Measurements from ENCODE around the gene DCST2. TPM values are rescaled to one million over a fixed set of nuclear protein-coding genes. Genes with fewer than 3 reads are reported as not detected.

Gene DCST2
- total RNA-seq, 1 donor from 2014 or later, result 5.5 TPM

- intact Hi-C loops (cut with DNase I), result loop anchor here (1.0 to 10.0 kb wide), 2 partner anchors 97 to 493 kb away; partner anchors contain the start of gene PBXIP1
- peak; percentile 75 for DNase-seq (ENCODE audit: low spot score)
- peak; percentile 59 for ATAC-seq
Measured at GRCh38 chr1:155051777-155052398, 18.3 kb upstream of the DCST2 start.

- ATAC-seq, result peak; percentile 23
- intact Hi-C loops (cut with DNase I), result loop anchor here (10.0 kb wide), 1 partner anchor 97 kb away; the partner anchor contains the start of gene PBXIP1
- DNase-seq (ENCODE audit: low spot score), result no peak
Measured at GRCh38 chr1:155051342-155051776, 17.8 kb upstream of the DCST2 start.

DNA sequence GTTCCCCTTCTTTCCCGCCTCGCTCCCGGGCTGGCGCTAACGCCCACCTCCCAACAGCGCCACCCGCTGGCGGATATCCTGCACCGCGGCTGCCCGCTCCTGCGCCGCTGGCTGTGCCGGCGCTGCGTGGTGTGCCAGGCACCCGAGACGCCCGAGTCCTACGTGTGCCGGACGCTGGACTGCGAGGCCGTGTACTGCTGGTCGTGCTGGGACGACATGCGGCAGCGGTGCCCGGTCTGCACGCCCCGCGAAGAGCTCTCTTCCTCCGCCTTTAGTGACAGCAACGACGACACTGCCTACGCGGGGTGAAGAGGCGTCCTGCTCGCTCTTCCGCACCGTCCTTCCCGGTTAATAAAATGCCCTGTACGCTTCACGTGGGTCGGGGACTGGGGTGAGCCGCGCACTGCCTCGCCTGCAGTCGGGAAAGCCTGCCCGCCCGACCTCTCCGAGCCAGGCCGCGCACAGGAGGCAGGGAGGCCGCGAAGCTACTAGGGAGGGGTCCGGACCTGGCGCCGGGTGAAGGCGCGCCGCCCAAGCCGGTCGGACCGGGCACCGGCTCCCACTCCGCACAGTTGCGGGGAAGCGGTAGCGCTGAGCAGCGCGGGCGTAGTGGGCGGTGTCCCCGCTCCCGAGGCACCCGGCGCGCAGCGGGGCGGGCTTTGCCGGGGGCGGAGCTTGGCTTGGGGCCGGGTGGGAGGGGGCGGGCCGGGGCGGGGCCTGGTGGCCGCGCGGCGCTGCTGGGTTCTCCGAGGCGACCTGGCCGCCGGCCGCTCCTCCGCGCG, 17.2 kb upstream of the DCST2 start, which contains the start of gene ADAM15:
TSS of gene ADAM15 (plus strand) at position 757 of the 782 bp plus-strand sequence. CDS start 71 bp downstream, outside the sequence.
- intact Hi-C loops (cut with DNase I), result loop anchor here (10.0 kb wide), 1 partner anchor 96 kb away; the partner anchor contains the start of gene PBXIP1
- peak; percentile 93 for DNase-seq (ENCODE audit: low spot score)
- ATAC-seq, result peak; percentile 81

GRCh38 chr1:155049651-155050559, 16.3 kb upstream of the DCST2 start:
- intact Hi-C loops (cut with DNase I), result loop anchor here (10.0 kb wide), 1 partner anchor 95 kb away; the partner anchor contains the start of gene PBXIP1
- ATAC-seq (no peak), DNase-seq (ENCODE audit: low spot score) (no peak)

DNA sequence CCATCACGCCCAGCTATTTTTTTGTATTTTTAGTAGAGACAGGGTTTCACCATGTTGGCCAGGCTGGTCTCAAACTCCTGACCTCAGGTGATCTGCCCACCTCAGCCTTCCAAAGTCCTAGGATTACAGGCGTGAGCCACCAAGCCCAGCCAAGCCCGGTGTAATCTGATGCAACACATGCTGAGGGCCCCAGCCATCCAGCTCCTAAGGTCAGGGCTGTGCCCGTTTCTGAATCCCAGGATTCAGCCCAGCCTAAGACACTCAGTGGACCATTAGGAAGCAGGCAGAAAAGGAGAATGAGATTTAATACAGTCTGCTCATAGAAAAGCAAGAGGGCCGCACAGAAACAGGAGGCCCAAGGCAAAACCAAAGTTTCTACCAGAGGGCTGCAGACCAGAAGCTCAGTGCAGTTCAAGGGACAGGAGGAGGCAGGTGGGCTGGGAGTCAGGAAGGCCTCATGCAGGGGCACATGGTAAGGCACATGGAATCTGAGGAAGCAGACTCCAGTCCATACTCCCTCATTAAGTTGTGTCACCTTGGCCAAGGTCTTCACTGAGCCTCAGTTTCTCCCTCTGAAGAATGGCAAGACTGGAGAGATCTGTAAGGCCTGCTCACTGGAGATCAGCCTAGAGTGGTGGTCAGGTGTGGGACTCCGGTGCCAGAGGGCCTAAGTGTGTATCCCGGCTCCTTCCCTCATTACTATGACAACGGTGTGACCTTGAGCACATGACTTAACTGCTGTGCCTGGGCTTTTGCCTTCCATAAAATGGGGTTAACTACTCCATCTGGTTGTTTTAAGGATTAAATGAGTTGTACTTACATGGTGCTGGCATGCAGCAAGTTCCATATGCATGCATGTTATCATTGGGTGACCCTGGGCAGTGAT, 15.1 kb upstream of the DCST2 start:
- no peak for ATAC-seq
- intact Hi-C loops (cut with DNase I), result no loop called here

DNA sequence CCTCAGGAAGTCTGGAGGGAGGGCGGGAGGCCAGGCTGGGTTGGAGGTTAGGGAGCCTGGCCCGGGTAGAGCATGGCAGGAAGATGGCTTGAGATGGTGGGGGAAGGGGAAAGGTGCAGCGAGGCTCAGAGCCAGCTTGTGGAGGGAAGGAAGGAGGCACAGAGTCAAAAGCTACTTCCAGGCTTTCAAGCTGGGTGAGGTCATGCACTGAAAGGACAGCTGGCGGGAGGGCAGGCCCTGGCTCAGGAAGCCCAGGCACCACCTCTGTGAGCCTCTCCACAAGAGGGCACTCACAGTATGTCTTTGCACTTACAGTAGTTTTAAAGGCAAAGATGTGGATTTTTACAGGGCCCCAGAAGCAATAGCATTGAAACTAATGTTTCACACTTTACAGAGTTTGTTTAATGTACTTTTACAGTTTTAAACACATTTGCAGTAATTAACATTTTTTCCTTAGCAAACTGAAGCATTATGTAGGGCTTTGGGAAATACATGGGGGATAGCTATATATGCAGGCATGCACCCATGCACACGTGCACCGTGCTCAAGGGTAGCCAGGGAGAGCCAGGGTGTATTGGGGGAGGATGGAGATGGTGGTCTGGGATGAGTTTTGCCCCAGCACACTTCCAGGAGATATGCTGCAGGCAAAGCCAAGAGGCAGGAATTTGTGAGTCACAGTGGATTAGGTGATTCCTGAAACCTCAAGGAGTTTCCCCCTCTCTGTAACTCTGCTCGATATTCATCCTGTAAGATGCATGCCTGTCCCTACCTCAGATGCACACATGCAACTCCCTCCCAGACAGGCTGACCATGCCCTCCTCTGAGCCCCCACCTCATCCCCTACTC, 11.5 kb upstream of the DCST2 start:
- intact Hi-C loops (cut with DNase I), result no loop called here
- ATAC-seq, result peak; percentile 86
- DNase-seq (ENCODE audit: low spot score), result peak; percentile 82

More for the DNA sequence above, 15.1 kb upstream of the DCST2 start:
- DNase-seq (ENCODE audit: low spot score), result no peak

DNA sequence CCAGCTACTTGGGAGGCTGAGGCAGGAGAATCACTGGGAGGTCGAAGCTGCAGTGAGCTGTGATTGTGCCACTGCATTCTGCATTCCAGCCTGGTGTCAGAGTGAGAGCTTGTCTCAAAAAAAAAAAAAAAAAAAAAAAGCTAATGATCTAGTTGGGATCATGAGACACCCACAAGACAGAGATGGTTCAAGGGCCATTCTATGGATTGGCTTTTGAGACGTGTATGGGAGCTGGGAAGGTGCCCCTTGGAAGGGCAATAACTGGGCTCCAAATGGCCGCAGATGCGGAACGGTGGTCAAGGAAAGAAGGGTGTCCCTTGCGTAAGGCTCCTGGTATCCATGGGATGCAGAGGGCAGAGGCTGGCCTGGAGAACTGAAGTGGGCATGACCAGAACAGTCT, 10.8 kb upstream of the DCST2 start:
- ATAC-seq, result no peak
- intact Hi-C loops (cut with DNase I), result no loop called here
- no peak for DNase-seq (ENCODE audit: low spot score)

- intact Hi-C loops (cut with DNase I), result no loop called here
- DNase-seq (ENCODE audit: low spot score), result no peak
- ATAC-seq, result no peak
Measured at GRCh38 chr1:155043793-155044192, 10.2 kb upstream of the DCST2 start.

- DNase-seq (ENCODE audit: low spot score), result no peak
- ATAC-seq, result no peak
- intact Hi-C loops (cut with DNase I), result no loop called here
Measured at GRCh38 chr1:155043301-155043702, 9.7 kb upstream of the DCST2 start.

DNA sequence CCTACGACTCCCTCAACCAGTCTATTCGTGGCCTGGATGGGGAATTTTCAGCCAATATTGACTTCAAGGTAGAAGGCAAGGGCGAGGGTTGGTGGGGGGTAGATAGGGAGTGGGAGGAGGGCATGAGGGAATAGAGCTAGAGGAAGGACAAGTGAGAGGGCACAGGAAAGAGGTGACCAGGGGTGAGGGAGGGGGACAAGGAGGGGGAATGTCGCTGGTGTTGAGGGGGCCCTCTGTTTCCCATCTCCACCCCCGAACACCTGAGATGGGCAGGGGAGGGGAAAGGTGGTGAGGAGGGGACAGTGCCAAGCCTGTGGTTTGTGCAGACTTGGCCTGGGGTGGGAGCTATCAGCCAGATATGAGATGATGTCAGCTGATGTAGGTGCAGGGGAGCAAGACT, 9.2 kb upstream of the DCST2 start:
- no peak for DNase-seq (ENCODE audit: low spot score)

DNA sequence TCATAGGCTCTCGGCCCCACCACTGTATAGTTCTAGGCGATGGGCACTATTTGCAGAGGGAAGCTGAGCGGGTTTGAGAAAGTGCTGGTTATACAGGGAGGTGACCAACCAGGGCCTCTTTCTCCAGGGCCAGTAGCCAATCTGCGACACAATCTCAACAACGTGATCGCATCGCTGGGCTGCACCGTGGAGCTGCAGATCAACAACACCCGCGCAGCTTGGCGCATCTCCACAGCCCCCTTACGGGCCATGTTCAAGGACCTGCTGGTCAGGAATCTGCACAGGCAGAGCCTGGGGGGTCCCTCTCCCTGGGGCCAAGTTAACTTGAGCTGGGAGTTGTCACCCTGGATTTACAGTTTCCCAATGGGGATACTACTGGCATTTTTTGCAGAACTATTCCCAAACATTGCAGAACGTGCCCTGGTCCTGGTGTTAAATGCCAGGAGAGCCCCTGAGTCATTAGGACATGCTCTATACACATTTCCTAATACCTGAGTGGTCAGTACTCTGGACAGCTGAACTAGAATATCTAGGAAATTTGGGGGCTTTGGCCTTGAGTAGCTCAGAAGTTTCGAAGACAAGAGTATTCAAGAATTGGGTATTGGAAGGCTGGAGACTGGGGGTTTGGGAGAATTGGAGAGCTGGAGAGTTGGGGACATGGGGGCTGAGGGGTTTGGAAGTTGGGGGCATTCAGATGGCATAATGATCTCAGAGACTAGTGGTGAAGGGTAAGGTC, 6.9 kb upstream of the DCST2 start:
- ATAC-seq, result no peak
- intact Hi-C loops (cut with DNase I), result no loop called here
- DNase-seq (ENCODE audit: low spot score), result no peak

More for the DNA sequence above, 9.2 kb upstream of the DCST2 start:
- intact Hi-C loops (cut with DNase I), result no loop called here
- no peak for ATAC-seq

DNA sequence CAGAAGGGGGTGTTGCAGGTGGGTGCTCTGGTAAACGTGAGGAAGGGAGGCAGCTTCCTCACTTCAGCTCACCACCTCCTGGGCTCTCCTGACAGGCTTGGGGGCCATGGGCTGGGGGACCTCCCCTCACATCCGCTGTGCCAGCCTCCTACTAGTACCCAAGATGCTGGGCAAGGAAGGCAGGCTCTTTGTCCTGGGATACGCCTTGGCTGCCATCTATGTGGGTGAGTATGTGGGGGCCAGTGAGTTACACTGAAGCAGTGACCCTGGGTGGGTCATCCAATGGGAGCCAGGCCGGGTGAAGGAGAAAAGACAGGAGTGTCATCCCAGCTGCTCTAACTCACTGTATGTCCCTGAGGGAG, 5.7 kb upstream of the DCST2 start:
- intact Hi-C loops (cut with DNase I), result loop anchor here (10.0 kb wide), 1 partner anchor 944 kb away; no protein-coding TSS in a partner anchor
- no peak for ATAC-seq
- DNase-seq (ENCODE audit: low spot score), result no peak

GRCh38 chr1:155038602-155039307, 5.2 kb upstream of the DCST2 start:
- intact Hi-C loops (cut with DNase I), result loop anchor here (10.0 kb wide), 1 partner anchor 944 kb away; no protein-coding TSS in a partner anchor
- DNase-seq (ENCODE audit: low spot score) (no peak), ATAC-seq (peak; percentile 62)

DNA sequence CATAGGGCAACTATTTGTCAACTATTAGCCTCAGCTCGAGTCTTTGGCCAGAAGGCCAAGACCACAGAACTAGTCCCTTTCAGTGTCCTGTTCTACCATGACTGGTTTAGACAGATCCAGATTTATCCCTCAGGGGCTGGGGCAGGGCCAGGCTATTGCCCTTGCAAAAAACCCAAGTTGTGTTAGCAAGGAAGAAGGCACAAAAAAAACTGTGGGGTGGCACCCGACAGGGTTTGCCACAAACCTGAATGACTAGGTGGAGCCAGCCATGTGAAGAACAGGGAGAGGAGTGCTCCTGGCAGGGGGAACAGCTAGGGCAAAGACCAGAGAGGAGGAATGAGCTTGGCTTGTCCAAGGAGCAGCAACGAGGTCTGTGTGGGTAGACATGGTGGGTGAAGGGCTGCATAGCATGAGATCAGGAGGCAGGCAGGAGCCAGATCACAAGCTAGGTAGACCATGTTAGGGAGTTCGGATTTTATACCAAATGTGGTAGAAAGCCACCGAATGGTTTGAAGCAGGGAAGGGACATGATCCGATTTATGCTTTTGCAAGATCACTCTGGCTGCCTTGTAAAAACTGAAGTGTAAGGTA, 4.4 kb upstream of the DCST2 start:
- intact Hi-C loops (cut with DNase I), result loop anchor here (10.0 kb wide), 1 partner anchor 943 kb away; no protein-coding TSS in a partner anchor
- no peak for DNase-seq (ENCODE audit: low spot score)
- no peak for ATAC-seq

DNA sequence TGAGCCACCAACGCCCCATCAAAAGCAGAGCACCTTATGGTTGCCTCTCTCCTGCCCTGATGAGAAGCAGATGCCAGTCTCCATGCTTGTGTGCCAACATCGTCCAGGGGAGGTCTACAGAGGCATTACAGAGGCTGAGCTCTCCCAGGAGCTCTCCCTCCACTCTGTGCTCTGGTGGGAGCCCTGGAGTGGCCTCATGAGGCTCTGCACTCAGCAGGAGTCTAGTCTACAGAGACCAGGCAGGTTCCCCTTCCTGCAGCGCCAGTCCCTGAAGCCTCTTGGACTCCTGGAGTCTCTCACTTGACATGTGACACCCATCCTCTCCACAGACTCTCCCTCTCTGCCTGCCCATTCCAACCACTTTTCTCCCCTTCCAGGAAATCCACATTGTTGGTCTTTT, 3.5 kb upstream of the DCST2 start:
- DNase-seq (ENCODE audit: low spot score) (no peak), ATAC-seq (no peak)
- intact Hi-C loops (cut with DNase I), result loop anchor here (10.0 kb wide), 1 partner anchor 942 kb away; no protein-coding TSS in a partner anchor

Measured in sciatic nerve (tissue), 2 donors.